GM10248 (cell line): ENCODE data around the gene NEK8.

Experiments
- CTCF ChIA-PET: fragments of 300-600 bp; sonication (Branson Sonifier 250); formaldehyde crosslinking; extraction: SDS; loops from one replicate; lab custom pipeline; 2021; ENCODE audit warnings: antibody characterized with exemption; lab: Yijun Ruan, JAX
- POLR2A ChIA-PET: fragments of 350-650 bp; sonication (Branson Sonifier 250); formaldehyde crosslinking; extraction: SDS; loops from one replicate; lab custom pipeline; 2020; ENCODE audit warnings: antibody characterized with exemption; lab: Yijun Ruan, JAX
- DNase-seq: peaks from one replicate; pipeline ENCODE4 v3.0.0; 2012; ENCODE audit errors: extremely low spot score
- TF ChIP-seq, protein P1 (sequence below): IDR thresholded peaks from 2 replicates; pipeline ENCODE4 v1.5.1; 2012; ENCODE audit warnings: mild to moderate bottlenecking, low read depth; ENCODE audit errors: extremely low read depth, missing control alignments, control extremely low read depth

NEK8 gene

DNA sequence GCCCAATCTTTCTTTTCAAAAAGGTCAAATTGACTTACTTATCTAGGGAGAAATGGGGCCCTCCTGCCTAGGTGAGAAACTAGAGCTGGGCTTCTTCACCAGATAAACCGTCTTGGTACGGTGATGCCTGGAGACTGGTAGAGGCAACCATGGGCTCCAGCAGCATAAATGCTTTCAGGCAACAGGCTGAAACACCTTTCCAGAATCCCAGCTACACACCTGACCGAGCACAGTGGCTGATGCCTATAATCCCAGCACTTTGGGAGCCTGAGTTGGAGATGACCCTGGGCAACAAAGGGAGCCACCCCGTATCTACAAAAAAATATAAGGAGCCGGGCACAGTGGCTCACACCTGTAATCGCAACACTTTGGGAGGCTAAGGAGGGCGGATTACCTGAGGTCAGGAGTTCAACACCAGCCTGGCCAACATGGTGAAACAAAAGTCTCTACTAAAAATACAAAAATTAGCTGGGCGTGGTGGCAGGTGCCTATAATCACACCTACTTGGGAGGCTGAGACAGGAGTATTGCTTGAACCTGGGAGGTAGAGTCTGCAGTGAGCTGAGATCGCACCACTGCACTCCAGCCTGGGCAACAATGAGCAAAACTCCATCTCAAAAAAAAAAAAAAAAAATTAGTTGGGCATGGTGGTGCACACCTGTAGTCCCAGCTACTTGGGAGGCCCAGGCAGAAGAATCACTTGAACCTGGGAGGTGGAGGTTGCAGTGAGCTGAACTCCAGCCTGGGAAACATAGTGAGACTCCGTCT, 23.2 kb downstream of the NEK8 start:
- CTCF ChIA-PET: interaction anchor here (0.9 to 16.2 kb wide), 15 partner anchors 8 to 202 kb away, joined by 3 to 472 read pairs (median 4); partner anchors contain the start of genes DHRS13, FAM222B, FLOT2 and NEK8
- TF ChIP-seq, protein P1, sequence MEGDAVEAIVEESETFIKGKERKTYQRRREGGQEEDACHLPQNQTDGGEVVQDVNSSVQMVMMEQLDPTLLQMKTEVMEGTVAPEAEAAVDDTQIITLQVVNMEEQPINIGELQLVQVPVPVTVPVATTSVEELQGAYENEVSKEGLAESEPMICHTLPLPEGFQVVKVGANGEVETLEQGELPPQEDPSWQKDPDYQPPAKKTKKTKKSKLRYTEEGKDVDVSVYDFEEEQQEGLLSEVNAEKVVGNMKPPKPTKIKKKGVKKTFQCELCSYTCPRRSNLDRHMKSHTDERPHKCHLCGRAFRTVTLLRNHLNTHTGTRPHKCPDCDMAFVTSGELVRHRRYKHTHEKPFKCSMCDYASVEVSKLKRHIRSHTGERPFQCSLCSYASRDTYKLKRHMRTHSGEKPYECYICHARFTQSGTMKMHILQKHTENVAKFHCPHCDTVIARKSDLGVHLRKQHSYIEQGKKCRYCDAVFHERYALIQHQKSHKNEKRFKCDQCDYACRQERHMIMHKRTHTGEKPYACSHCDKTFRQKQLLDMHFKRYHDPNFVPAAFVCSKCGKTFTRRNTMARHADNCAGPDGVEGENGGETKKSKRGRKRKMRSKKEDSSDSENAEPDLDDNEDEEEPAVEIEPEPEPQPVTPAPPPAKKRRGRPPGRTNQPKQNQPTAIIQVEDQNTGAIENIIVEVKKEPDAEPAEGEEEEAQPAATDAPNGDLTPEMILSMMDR: no peak
- no peak for DNase-seq
- POLR2A ChIA-PET: interaction anchor here (0.6 to 5.4 kb wide), 4 partner anchors 9 to 357 kb away, joined by 3 to 90 read pairs (median 6); partner anchors contain the start of genes NEK8 and TLCD1

DNA sequence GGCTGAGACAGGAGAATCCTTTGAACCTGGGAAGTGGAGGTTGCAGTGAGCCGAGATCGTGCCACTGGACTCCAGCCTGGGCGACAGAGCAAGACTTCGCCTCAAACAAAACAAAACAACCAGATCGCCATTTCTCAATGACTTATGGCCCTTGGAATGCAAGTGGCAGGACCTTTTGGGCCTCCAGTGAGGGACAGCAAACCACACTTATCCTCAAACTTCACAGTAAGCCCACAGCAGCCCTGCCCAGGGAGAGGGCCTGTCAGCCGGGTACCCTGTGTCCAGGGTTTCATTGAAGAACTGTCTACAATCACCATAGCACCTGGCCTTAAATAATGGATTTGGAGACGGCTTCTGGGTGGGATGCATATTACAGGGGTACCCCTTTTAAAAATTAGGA, 26.9 kb downstream of the NEK8 start:
- TF ChIP-seq, protein P1: no peak
- no peak for DNase-seq
- ChIA-PET CTCF (interaction anchor here (1.3 to 16.2 kb wide), 3 partner anchors 7 to 29 kb away, joined by 3 to 472 read pairs (median 210); partner anchors contain the start of genes NEK8 and TLCD1), POLR2A (interaction anchor here (1.3 kb wide), 1 partner anchor 28 kb away, joined by 6 read pairs; no protein-coding TSS in a partner anchor)

DNA sequence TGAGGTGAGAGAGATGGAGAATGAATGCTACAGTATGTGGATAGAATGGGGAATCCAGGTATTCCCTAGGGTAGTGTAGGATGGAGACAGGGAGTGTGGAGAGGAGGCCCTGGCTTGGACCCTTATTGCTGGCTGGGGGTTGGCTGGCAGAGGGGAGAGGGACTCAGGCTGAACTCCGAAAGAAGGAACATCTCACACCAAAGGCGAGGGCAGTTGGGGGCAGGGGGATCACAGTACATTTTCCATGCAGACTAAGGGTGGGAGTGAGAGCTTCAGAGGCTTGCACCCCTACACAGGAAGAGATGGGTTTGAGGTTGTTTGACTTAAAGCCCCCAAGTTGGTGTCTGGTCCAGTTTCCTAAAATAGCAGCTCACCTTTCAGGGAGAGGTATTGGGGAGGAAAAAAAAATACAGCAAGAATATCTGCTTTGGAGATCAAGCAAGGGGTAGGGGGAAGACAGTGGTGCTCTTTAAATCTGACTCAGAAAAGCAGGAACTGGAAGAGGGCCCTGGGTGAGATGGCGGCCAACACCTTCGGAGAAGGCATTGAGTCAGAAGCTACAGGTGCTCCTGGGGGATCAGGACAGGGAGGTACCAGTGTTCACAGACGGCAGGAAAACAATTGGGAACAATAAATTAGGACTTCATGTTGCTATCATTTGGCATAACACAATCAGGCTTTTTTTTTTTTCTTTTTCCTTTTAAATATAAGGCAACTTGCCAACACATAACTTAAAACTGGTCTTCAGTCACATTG, 27.6 kb downstream of the NEK8 start:
- TF ChIP-seq, protein P1: no peak
- no peak for DNase-seq
- ChIA-PET CTCF (interaction anchor here (0.7 kb wide), 1 partner anchor 30 kb away, joined by 3 read pairs; no protein-coding TSS in a partner anchor), POLR2A (interaction anchor here (1.0 to 2.4 kb wide), 3 partner anchors 15 to 45 kb away, joined by 3 to 8 read pairs (median 4); partner anchors contain the start of genes PROCA1 and TLCD1)

DNA sequence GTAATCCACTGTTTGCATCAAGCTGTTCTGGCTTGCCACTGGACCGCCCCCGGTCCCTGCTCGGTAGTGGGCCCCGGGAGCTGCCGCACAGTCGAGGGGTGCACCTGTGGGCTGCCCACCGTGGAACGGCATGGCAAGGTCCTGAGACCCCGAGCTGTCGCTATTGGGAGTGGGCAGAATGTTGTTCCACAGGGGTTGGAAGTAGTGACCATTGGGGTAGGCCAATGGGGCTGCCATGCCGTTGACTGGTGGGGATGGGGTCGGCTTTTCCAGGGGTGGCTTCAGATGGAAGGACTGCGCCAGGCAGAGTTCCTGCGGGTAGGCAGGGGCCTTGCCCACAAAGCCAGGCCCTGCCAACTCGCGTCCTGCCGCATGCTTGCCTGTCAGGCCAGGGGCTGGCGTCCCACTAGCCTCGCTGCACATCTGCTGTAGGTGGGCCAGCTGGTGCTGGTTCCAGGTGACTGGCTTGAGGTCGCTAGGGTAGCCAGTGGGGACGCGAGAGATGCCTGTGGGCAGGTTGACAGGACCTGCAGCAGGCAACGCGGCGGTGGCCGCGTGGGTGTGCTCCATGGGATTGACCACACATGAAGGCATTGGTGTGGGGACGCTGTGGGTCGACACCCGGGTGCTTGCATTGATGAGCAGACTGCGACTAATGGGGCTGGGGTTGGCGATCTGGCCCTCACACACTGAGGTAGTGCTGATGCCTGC, 30.0 kb downstream of the NEK8 start:
- POLR2A ChIA-PET: interaction anchor here (2.4 kb wide), 1 partner anchor 32 kb away, joined by 8 read pairs; the partner anchor contains the start of gene TLCD1
- DNase-seq: no peak
- TF ChIP-seq, protein P1: no peak
- CTCF ChIA-PET: interaction anchor here (1.2 to 1.3 kb wide), 2 partner anchors 9 to 10 kb away, joined by 3 to 4 read pairs; no protein-coding TSS in a partner anchor

DNA sequence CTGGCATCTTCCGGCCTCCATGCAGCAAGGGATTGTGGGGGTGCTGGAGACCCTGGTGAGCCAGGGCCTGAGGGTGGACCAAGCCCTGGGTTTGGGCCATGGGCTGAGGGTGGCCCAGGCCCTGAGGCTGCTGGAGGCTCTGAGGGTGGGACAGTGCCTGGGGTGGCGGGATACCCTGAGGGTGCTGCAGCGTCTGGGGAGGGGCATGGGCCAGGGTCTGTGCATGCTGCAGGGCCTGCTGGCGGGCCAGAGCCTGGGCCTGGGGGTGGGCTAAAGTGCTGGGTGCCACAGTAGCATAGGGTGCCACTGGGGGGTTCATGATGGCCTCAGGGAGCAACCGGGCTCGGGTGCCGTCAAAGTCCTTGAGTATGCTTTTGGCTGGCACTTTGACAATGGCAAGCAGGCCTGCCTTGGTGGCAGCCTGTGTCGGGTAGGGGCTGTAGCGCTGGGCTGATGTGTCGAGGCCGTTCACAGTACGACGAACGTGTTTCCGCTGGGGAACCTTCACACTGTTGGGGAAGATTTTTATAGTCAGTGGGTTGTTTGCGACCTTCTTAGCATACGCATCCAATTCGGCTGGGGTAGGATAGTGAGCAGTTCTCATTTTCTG, 30.8 kb downstream of the NEK8 start:
- DNase-seq: no peak
- POLR2A ChIA-PET: interaction anchor here (0.6 kb wide), 1 partner anchor 8 kb away, joined by 3 read pairs; no protein-coding TSS in a partner anchor
- TF ChIP-seq, protein P1: no peak
- CTCF ChIA-PET: interaction anchor here (6.2 to 7.2 kb wide), 3 partner anchors 11 to 32 kb away, joined by 68 to 210 read pairs (median 94); partner anchors contain the start of genes NEK8, TLCD1 and TRAF4
